ENCODE measurements around the gene ATXN7L3. TPM values are rescaled to one million over a fixed set of nuclear protein-coding genes. Genes with fewer than 3 reads are reported as not detected.
A peak's percentile ranks its signal among the peaks of the same experiment; 100 is the strongest.

ATXN7L3 gene
- total and polyA plus RNA-seq, 10 of the 15 experiments (the other 5 are each of a cell fraction or from before 2014, with no cell fraction given): 0.71 to 78.7 (median 32.7) TPM

GRCh38 chr17:44206825-44207155 lies 7.1 kb upstream of the ATXN7L3 start (continued):
- TF ChIP-seq GATAD2B (conservative IDR thresholded peaks at IDR 0.05; ENCODE audit: low read depth) (no peak), TCF12 (IDR thresholded peaks at IDR 0.05; ENCODE audit: low read depth, low read length) (no peak), MEF2B (IDR thresholded peaks at IDR 0.05; ENCODE audit: partially characterized antibody, poor library complexity, severe bottlenecking) (no peak)

GRCh38 chr17:44205962-44206824 lies 6.5 kb upstream of the ATXN7L3 start:
- DNase-seq (ENCODE audit: low read depth, low spot score) (no peak), ATAC-seq (no peak), FAIRE-seq (no peak)
- H3K27me3 ChIP-seq (replicated peaks in 1 of 2; ENCODE audit: control insufficient read depth in 2 of 2, insufficient read depth in 2 of 2, low read length in 1 of 2): no peaks in the 10 kb centered on the region
- intact Hi-C loops (cut with micrococcal nuclease; ENCODE audit: unreplicated experiment): no loop called here
- no peak overlapping the region for H3K4me2 ChIP-seq (ENCODE audit: control insufficient read depth, insufficient read depth)
- H3K36me3 ChIP-seq (ENCODE audit: control insufficient read depth in 2 of 2, insufficient read depth in 2 of 2, low read length in 1 of 2): peaks cover 25% of the 10 kb centered on the region in 2 experiments; a peak in 3 of 4 replicates
- peaks cover 2% of the 10 kb centered on the region; the same call in 1 of the 2 replicates for H4K20me1 ChIP-seq (ENCODE audit: control insufficient read depth, insufficient read depth)
- TF ChIP-seq PML (IDR thresholded peaks at IDR 0.05; ENCODE audit: low read length): peak; percentile 32; the same call in 1 of the 2 replicates
- TF ChIP-seq ATF3 (IDR thresholded peaks at IDR 0.05; ENCODE audit: borderline replicate concordance, extremely low read depth, low read depth, low read length): no peak
- TF ChIP-seq TARDBP (IDR thresholded peaks at IDR 0.05; ENCODE audit: borderline replicate concordance): peak; percentile 91; the same call in 1 of the 2 replicates
- 0 out of 2 replicates have a peak, but pooled peaks have one; percentile 17 for TF ChIP-seq SMAD5 (IDR thresholded peaks at IDR 0.05; ENCODE audit: low read depth)
- TF ChIP-seq MTA3 (IDR thresholded peaks at IDR 0.05; ENCODE audit: borderline replicate concordance, low read length): 0 out of 2 replicates have a peak, but pooled peaks have one; percentile 61
- TF ChIP-seq POLR2AphosphoS5 (IDR thresholded peaks at IDR 0.05; ENCODE audit: low read length): peak; percentile 49; the same call in 1 of the 2 replicates
- TF ChIP-seq, protein P1, sequence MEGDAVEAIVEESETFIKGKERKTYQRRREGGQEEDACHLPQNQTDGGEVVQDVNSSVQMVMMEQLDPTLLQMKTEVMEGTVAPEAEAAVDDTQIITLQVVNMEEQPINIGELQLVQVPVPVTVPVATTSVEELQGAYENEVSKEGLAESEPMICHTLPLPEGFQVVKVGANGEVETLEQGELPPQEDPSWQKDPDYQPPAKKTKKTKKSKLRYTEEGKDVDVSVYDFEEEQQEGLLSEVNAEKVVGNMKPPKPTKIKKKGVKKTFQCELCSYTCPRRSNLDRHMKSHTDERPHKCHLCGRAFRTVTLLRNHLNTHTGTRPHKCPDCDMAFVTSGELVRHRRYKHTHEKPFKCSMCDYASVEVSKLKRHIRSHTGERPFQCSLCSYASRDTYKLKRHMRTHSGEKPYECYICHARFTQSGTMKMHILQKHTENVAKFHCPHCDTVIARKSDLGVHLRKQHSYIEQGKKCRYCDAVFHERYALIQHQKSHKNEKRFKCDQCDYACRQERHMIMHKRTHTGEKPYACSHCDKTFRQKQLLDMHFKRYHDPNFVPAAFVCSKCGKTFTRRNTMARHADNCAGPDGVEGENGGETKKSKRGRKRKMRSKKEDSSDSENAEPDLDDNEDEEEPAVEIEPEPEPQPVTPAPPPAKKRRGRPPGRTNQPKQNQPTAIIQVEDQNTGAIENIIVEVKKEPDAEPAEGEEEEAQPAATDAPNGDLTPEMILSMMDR (IDR thresholded peaks at IDR 0.05 in 2 of 3, conservative IDR thresholded peaks at IDR 0.05 in 1 of 3; ENCODE audit: control insufficient read depth in 2 of 3, extremely low read depth in 1 of 3, insufficient read depth in 1 of 3, low read depth in 3 of 3, low read length in 3 of 3): 0 out of 6 replicates have a peak, but pooled peaks of 1 of the 3 experiments have one; percentile 17
- TF ChIP-seq CBX5 (IDR thresholded peaks at IDR 0.05; ENCODE audit: low read depth): no peak
- TF ChIP-seq SP1 (IDR thresholded peaks at IDR 0.05; ENCODE audit: low read depth, low read length): no peak
- TF ChIP-seq NFYB (IDR thresholded peaks at IDR 0.05; ENCODE audit: insufficient read depth, low read depth, low read length): no peak
- TF ChIP-seq POLR2A (IDR thresholded peaks at IDR 0.05; ENCODE audit: low read depth, low read length): peak; percentile 57; the same call in 1 of the 2 replicates
- ChIA-PET SMC1A (ENCODE audit: uncharacterized antibody, unreplicated experiment) (interaction anchor here (0.9 kb wide), 1 partner anchor 154 kb away, joined by 3 read pairs; no protein-coding TSS in a partner anchor), RAD21 (ENCODE audit: unreplicated experiment) (interaction anchor here (0.6 to 1.1 kb wide), 2 partner anchors 139 to 158 kb away, joined by 3 read pairs; partner anchors contain the start of genes FAM171A2 and GRN), CTCF (interaction anchor here (0.6 to 7.0 kb wide), 5 partner anchors 11 to 141 kb away, joined by 3 to 135 read pairs (median 3); partner anchors contain the start of gene GRN), POLR2A (interaction anchor here (0.5 to 0.8 kb wide), 3 partner anchors 12 to 155 kb away, joined by 3 to 5 read pairs (median 3); no protein-coding TSS in a partner anchor)
- H3K79me2 ChIP-seq (ENCODE audit: control insufficient read depth, insufficient read depth, low read length): peaks cover 5% of the 10 kb centered on the region
- no peak overlapping the region for H3K27ac ChIP-seq (ENCODE audit: control insufficient read depth, insufficient read depth)
- WGBS (ENCODE audit: insufficient coverage, insufficient replicate concordance, low lambda C conversion rate, missing lambda C conversion rate): 56% methylated on average over 13 of the region's 13 CpGs
- no peak overlapping the region for H3K4me3 ChIP-seq
- H2AFZ ChIP-seq (ENCODE audit: control insufficient read depth, low read depth, low read length): no peak overlapping the region
- in situ Hi-C loops (cut with MboI): loop anchor here (25.0 kb wide), 1 partner anchor 306 kb away; the partner anchor contains the start of gene GPATCH8
- peaks cover 23% of the 10 kb centered on the region for H3K4me1 ChIP-seq (ENCODE audit: control insufficient read depth, insufficient read depth, low read length)
- BruUV-seq (replicated peaks): no TSS peak
- no peak overlapping the region for H3K9ac ChIP-seq (ENCODE audit: control insufficient read depth, insufficient read depth, low read length)
- H3K9me3 ChIP-seq (replicated peaks; ENCODE audit: control insufficient read depth, insufficient read depth, low read length): no peaks in the 10 kb centered on the region
